HUDEP-2 (cell line): ENCODE data around the gene CHURC1.

Source experiments
- DNase-seq, 76 experiments: peaks; one replicate each; lab custom pipeline; 2025; ENCODE audit not compliant: unreplicated experiment in 76 of 76; lab: John Stamatoyannopoulos, UW

Gene CHURC1

GRCh38 chr14:64937171-64937820 is 23.0 kb downstream of the CHURC1 start:
- DNase-seq, result no peak

- DNase-seq, result no peak
Observed at GRCh38 chr14:64937821-64938193, 23.6 kb downstream of the CHURC1 start.

GRCh38 chr14:64938972-64939816 is 24.9 kb downstream of the CHURC1 start:
- no peak for DNase-seq

GRCh38 chr14:64939817-64940190 is 25.5 kb downstream of the CHURC1 start:
- DNase-seq, result no peak

- no peak for DNase-seq
Observed at GRCh38 chr14:64940336-64940910, 26.2 kb downstream of the CHURC1 start.

- no peak for DNase-seq
Observed at GRCh38 chr14:64942531-64943111, 28.4 kb downstream of the CHURC1 start, which contains the start of gene GPX2. Gene GPX2 (minus strand): TSS chr14:64942745. CDS start chr14:64942726, 19 bp downstream.

- DNase-seq, result no peak
Observed at GRCh38 chr14:64943556-64943955, 29.3 kb downstream of the CHURC1 start.

- DNase-seq, result no peak
Observed at GRCh38 chr14:64944041-64944440, 29.8 kb downstream of the CHURC1 start.

- DNase-seq, result no peak
Observed at GRCh38 chr14:64944861-64945260, 30.6 kb downstream of the CHURC1 start.

GRCh38 chr14:64945431-64946178 is 31.4 kb downstream of the CHURC1 start:
- no peak for DNase-seq

GRCh38 chr14:64946310-64947045 is 32.2 kb downstream of the CHURC1 start:
- DNase-seq, result no peak

- no peak for DNase-seq
Observed at GRCh38 chr14:64947710-64948611, 33.7 kb downstream of the CHURC1 start.

GRCh38 chr14:64948612-64949210 is 34.5 kb downstream of the CHURC1 start:
- DNase-seq, result no peak

GRCh38 chr14:64950889-64951288 is 36.6 kb downstream of the CHURC1 start:
- DNase-seq, result no peak

- no peak for DNase-seq
Observed at GRCh38 chr14:64951291-64951690, 37.0 kb downstream of the CHURC1 start.

GRCh38 chr14:64951724-64952123 is 37.5 kb downstream of the CHURC1 start:
- DNase-seq, result no peak

GRCh38 chr14:64952598-64953309 is 38.5 kb downstream of the CHURC1 start:
- DNase-seq, result peak in 23 of 76 experiments; percentile 2 to 61 (median 14)

- DNase-seq, result no peak
Observed at GRCh38 chr14:64953310-64953654, 39.0 kb downstream of the CHURC1 start.
